ENCODE data around the gene DIS3L2.
A peak's percentile ranks its signal among the peaks of the same experiment; 100 is the strongest.
"Not testable (repeated sequence)": the region's sequence is repeated elsewhere in the genome, so short reads cannot be mapped to it uniquely, and the experiment has no call there.

DIS3L2 gene

GRCh38 chr2:232295971-232296370, 334.5 kb downstream of the DIS3L2 start:
- DNase-seq (ENCODE audit: low read depth in 2 of 2) = no peak

DNA sequence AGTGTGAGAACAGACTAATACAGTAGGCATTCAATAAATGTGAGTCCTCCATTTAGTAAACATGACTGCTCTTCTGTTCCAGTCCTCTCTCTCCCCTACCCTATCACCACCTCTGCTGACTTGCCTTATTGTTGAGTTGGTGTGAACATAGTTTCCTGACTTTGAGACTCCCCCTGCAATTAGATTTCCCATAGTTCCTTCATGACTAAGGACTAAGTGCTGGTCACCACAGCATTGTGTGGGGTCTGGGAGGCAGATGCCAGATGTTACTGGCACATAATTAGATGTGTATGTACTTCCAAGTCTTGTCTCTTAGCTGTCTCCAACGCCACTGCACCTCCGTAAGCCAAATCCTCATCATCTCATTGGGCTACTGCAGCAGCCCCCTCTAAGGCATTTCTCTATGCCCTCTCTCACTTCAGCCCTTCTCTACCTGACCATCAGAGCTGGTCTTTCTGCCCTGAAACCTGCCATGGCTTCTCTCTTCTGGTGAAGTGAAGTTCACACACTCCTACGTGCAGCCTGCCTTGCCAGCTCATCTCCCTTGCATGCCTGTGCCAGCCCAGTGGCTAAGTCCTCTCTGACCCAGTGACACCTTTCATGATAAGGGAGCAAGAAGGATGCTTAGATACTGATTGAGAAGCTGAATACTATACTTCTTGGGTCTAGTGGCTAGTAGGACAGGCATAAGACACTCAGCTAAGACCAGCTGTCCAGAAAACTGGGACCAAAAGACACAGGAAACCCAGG, 335.4 kb downstream of the DIS3L2 start:
- no peak for DNase-seq (ENCODE audit: low read depth in 2 of 2)

DNA sequence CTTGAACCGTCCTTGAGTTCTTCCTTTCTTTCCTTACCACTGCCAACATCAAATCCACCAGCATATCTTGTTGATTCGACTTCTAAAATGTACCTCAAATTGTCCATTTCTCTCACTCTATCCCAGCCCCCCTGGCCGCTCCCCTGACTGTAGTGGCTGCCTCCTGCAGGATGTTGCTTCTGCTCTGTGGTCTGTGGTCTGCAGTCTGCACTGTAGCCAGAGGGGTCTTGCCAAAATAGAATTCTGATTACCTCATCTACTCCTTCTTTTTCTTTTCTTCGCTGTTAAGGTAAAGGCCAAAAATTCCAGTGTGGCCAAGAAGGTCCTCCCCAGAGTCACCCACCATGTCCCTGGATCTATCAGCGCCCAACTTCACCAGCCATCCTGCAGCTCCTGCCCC, 337.6 kb downstream of the DIS3L2 start:
- DNase-seq (ENCODE audit: low read depth in 2 of 2) = no peak

GRCh38 chr2:232299927-232300674, 338.6 kb downstream of the DIS3L2 start:
- no peak for DNase-seq (ENCODE audit: low read depth in 2 of 2)

GRCh38 chr2:232300894-232301387, 339.4 kb downstream of the DIS3L2 start:
- DNase-seq (ENCODE audit: low read depth in 2 of 2) = no peak

- no peak for DNase-seq (ENCODE audit: low read depth in 2 of 2)
Measured at GRCh38 chr2:232304236-232304635, 342.7 kb downstream of the DIS3L2 start.

DNA sequence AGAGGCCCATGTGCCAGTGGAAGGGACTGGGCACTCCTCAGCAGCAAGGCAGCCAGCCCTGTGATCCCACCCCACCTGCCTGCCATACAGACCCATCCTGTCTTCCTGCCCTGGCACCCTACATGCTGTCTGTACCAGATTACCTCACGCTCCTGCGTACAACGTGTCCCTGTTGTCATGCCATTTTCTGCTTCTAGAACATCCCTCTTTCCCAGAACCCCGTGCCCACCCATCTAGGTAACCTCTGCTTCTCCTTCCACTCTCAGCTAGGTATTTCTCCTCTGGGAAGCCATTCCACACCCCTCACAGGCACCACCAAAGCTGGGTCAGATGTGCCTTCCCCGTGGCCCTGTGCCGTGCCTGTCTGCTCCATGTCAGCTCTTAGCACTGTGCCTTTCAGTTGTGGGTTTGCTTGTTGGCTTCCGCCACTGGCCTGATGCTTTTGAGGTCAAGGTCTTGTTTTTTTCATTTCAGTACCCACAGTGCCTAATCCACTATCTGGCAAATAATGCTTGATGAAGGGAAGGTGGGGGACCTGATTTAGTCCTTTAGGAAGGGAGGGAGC, 345.3 kb downstream of the DIS3L2 start:
- DNase-seq (ENCODE audit: low read depth in 2 of 2) = no peak

DNA sequence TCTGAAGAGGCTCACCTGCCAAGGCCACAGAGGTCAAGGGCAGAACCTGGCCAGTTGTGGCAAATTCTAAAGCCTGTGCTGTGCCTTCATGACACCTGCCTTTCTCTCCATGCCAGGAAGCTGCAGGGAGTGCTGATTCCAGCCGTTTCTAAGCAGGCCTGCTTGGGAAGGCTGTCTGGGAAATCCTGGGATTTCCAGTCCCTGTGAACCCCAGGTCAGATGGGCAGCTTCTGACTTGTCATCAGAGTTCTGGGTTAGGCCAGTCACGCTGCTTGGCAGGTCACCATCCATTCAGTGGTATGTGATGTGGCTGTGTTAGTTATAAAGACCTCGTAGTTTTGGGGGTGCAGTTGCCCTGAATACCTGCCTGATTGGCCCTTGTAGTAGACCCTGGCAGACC, 346.3 kb downstream of the DIS3L2 start:
- no peak for DNase-seq (ENCODE audit: low read depth in 2 of 2)

- no peak for DNase-seq (ENCODE audit: low read depth in 2 of 2)
Measured at GRCh38 chr2:232308986-232309385, 347.5 kb downstream of the DIS3L2 start.

GRCh38 chr2:232309592-232309991, 348.1 kb downstream of the DIS3L2 start:
- no peak for DNase-seq (ENCODE audit: low read depth in 2 of 2)

GRCh38 chr2:232310121-232310520, 348.6 kb downstream of the DIS3L2 start:
- no peak for DNase-seq (ENCODE audit: low read depth in 2 of 2)

GRCh38 chr2:232310696-232311095, 349.2 kb downstream of the DIS3L2 start:
- no peak for DNase-seq (ENCODE audit: low read depth in 2 of 2)

DNA sequence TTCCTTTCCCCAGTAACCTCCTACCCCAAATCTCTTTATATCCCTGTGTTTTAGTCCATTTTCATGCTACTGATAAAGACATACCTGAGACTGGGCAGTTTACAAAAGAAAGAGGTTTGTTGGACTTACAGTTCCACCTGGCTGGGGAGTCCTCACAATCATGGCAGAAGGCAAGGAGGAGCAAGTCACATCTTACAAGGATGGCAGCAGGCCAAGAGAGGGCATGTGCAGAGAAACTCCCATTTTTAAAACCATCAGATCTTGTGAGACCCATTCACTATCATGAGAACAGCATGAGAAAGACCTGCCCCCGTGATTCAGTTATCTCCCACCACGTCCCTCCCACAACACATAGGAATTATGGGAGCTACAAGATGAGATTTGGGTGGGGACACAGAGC, 352.1 kb downstream of the DIS3L2 start:
- DNase-seq (ENCODE audit: low read depth in 2 of 2) = not testable (repeated sequence)

GRCh38 chr2:232315049-232315922, 353.8 kb downstream of the DIS3L2 start:
- peak; percentile 50 to 54 for DNase-seq (ENCODE audit: low read depth in 2 of 2)

GRCh38 chr2:232315923-232316299, 354.4 kb downstream of the DIS3L2 start:
- no peak for DNase-seq (ENCODE audit: low read depth in 2 of 2)

DNA sequence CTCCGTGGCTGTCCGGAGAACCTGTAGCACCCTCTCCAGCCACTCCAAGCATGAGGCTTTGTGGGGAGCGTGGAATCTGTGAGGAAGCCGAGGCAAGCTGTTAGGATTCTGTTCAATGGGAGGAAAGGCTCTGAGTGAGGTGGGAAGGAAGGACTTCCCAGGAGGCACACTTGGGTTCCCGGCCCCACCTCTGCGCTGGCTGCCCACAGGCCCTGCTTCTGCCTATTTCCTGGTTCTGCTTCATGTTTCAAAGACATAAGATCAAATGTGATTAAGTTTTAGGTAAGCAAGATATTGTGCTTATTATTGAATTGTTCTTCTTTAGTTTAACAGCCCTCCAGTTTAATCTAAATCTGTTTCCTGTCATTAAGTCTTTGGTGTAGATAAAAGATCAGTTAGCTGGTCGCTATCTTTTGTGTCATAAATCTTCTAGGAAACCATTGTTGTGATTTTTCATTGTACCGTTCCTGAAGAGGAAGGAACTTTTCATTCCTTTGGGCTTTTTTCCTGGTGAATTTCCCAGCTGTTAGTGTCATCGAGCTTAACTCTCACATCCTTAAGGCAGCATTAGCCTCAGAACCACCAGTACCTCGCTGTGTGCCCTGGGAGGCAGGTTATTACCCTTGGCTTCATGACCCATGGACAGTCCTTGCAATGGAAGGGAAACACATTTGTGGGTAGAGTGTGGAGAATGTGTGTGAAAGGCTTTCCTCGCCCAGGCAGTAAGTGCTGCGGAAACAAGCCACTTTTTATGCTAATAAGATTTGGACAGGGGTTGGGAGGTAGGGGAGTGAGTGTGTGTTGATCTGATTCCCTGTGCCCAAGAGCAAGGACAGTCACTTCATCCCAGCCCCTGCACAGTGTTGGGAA, 355.2 kb downstream of the DIS3L2 start:
- no peak for DNase-seq (ENCODE audit: low read depth in 2 of 2)

GRCh38 chr2:232318169-232318855, 356.8 kb downstream of the DIS3L2 start:
- no peak for DNase-seq (ENCODE audit: low read depth in 2 of 2)

DNA sequence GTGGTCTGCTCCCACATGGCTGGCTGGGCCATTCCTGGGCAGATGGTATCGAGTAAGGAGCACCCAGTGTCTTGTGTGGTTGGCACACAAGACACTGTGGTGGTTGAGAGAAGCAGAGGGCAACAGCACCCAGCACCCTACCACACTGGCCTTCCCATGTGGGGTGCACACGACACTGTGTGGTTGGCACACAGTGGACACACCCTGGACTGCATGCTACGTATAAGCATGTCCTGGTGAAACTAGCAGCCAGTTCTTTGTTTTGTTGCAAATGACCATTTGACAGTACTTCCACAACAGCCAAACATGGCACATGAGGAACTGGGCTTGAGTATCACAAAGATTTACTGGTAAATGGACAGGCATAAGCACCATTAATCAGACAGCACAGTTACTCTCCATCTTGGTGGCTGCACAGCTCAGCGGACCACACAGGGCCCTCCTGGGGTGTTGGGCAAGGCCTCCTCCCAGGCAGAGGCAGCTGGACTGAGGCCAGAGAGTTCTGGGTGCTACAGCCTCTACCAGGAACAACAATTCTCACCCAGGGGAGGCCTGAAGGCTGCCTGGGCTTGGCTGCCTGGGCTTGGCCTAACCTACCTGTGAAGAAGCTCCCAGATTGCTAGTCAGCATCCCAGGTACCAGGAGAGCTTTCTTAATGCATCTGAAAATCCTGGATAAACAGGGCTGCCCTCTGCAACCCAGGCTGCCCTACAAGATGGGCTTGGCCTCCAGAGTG, 357.7 kb downstream of the DIS3L2 start:
- no peak for DNase-seq (ENCODE audit: low read depth in 2 of 2)

DNA sequence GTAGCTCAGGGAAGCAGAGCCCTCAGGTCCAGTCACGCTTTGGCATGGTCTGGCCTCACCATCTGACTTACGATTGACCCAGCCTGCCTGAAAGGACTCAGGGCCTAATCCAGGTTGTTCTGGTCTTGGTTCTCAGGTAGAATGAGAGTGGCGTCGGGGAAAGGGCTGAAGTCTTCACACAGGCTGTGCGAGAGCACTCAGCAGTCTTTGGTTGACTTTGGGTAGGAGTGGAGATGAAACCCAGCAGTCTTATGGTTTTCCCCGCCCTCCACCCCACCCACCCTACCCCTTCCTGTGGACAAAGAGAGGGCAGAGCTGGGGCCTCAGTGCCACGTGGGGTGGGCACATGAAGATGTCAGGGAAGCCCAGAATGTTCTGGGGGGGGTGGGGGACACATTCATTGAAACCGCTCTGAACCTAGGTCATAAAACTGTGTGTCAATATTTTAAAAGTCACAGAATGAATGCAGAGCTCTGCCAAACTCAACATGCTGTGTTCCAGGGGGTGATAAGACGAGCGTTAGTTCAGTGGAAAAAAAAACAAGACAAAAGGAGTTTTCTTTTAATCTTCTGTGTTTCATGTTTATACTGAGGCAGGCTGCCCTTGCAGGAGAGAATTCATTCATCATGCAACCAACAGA, 358.4 kb downstream of the DIS3L2 start:
- DNase-seq (ENCODE audit: low read depth in 2 of 2) = no peak

Data from activated CD8-positive, alpha-beta memory T cell treated with anti-CD3 and anti-CD28 coated beads for 4 hours (primary cell).